Caco-2 (cell line): Measurements from ENCODE around the gene NKG7. TPM values are rescaled to one million over a fixed set of nuclear protein-coding genes. Genes with fewer than 3 reads are reported as not detected.

Experiments used
- BruUV-seq: library from RNA; stranded (reverse); fragments of 400-500 nt; replicated peaks from 2 replicates; lab custom pipeline; 2021; lab: Mats Ljungman, UMichigan
- CTCF ChIA-PET: fragments of 300-600 bp; sonication (Branson Sonifier 250); formaldehyde crosslinking; loops from one replicate; lab custom pipeline; 2022; ENCODE audit warnings: antibody characterized with exemption; lab: Charles Lee
- POLR2A ChIA-PET: fragments of 300-600 bp; sonication (Branson Sonifier 250); formaldehyde crosslinking; loops from one replicate; lab custom pipeline; 2022; ENCODE audit warnings: antibody characterized with exemption; lab: Charles Lee
- DNase-seq, 2 experiments: peaks; one replicate each; pipeline versions ENCODE4 v3.0.0 to v3.0.0-alpha.2; 2020 to 2022
- H3K27me3 ChIP-seq: replicated peaks from 2 replicates; pipeline ENCODE4 v1.6.0; 2011; ENCODE audit warnings: low read length; ENCODE audit not compliant: control insufficient read depth, insufficient read depth
- H3K36me3 ChIP-seq: 2 replicates; pipeline ENCODE4 v1.5.1; 2011; ENCODE audit warnings: low read length; ENCODE audit not compliant: control insufficient read depth, insufficient read depth
- H3K4me1 ChIP-seq: fragments of 250-450 bp; sonication (Bioruptor Pico); 2 replicates; pipeline ENCODE4 v1.5.1; 2020; ENCODE audit warnings: mild to moderate bottlenecking
- H3K4me3 ChIP-seq: 2 replicates; pipeline ENCODE4 v1.5.1; 2011; ENCODE audit warnings: low read depth, mild to moderate bottlenecking, control low read depth, low read length
- H3K9me3 ChIP-seq: fragments of 250-450 bp; sonication (Bioruptor Pico); 2 replicates; pipeline ENCODE4 v1.5.1; 2020; ENCODE audit warnings: mild to moderate bottlenecking, moderate library complexity
- H3K27ac Mint-ChIP-seq: one replicate; pipeline ENCODE4 v1.8.0; 2022; ENCODE audit warnings: mixed read lengths; ENCODE audit not compliant: unreplicated experiment
- H3K27me3 Mint-ChIP-seq: one replicate; pipeline ENCODE4 v1.8.0; 2022; ENCODE audit warnings: mixed read lengths; ENCODE audit not compliant: insufficient read depth, unreplicated experiment
- H3K36me3 Mint-ChIP-seq: one replicate; pipeline ENCODE4 v1.8.0; 2022; ENCODE audit warnings: mild to moderate bottlenecking, mixed read lengths; ENCODE audit not compliant: insufficient read depth, unreplicated experiment
- H3K4me1 Mint-ChIP-seq: one replicate; pipeline ENCODE4 v1.8.0; 2022; ENCODE audit warnings: low read depth, mixed read lengths; ENCODE audit not compliant: unreplicated experiment
- H3K4me3 Mint-ChIP-seq: one replicate; pipeline ENCODE4 v1.8.0; 2022; ENCODE audit warnings: mild to moderate bottlenecking, moderate library complexity, mixed read lengths; ENCODE audit not compliant: unreplicated experiment
- H3K9me3 Mint-ChIP-seq: one replicate; pipeline ENCODE4 v1.8.0; 2022; ENCODE audit warnings: mixed read lengths; ENCODE audit not compliant: unreplicated experiment
- CTCF ChIP-seq, 2 experiments: fragments of 200-600 bp in 1 of 2; IDR thresholded peaks; 1 replicate in 1 of 2; 2 replicates in 1 of 2; pipeline versions ENCODE4 v1.5.1 to v1.8.0; 2011 to 2022; ENCODE audit warnings: antibody characterized with exemption in 1 of 2, control low read depth in 1 of 2, inconsistent platforms in 1 of 2, low read depth in 1 of 2, low read length in 1 of 2, mild to moderate bottlenecking in 1 of 2, moderate library complexity in 1 of 2; ENCODE audit not compliant: insufficient read depth in 1 of 2, severe bottlenecking in 1 of 2, unreplicated experiment in 1 of 2
- intact Hi-C: fragments of 100-400 bp; cut with micrococcal nuclease; formaldehyde crosslinking; loops from one replicate; pipeline ENCODE4 v1.10.0; 2022; ENCODE audit not compliant: unreplicated experiment
- total RNA-seq: library from RNA; stranded (reverse); gene quantifications from 2 replicates; pipeline ENCODE4 v1.2.3, GENCODE V29; 2022

NKG7 gene
- total RNA-seq, 1 experiment from 2014 or later: not detected

GRCh38 chr19:51366389-51367254 is 5.8 kb downstream of the NKG7 start:
- Histone ChIP-seq H3K9me3 (no peaks in the 10 kb centered on the region), H3K36me3 (0 out of 2 replicates have a peak, but pooled peaks cover 1% of the 10 kb centered on the region), H3K4me1 (peaks cover 43% of the 10 kb centered on the region), H3K4me3 (peak overlapping the region; percentile 77), H3K27me3 (no peaks in the 10 kb centered on the region)
- Mint-ChIP-seq H3K27me3 (no peaks in the 10 kb centered on the region), H3K27ac (peak overlapping the region; percentile 100), H3K36me3 (peaks cover 36% of the 10 kb centered on the region), H3K9me3 (no peaks in the 10 kb centered on the region), H3K4me3 (peak overlapping the region; percentile 94), H3K4me1 (peaks cover 30% of the 10 kb centered on the region)
- ChIA-PET POLR2A (interaction anchor here (1.5 to 1.7 kb wide), 6 partner anchors 12 to 50 kb away, joined by 3 to 67 read pairs (median 30); no protein-coding TSS in a partner anchor), CTCF (interaction anchor here (1.5 to 1.6 kb wide), 3 partner anchors 27 to 41 kb away, joined by 4 to 30 read pairs (median 24); no protein-coding TSS in a partner anchor)
- intact Hi-C loops: loop anchor here (1.0 to 2.0 kb wide), 4 partner anchors 12 to 28 kb away; no protein-coding TSS in a partner anchor
- DNase-seq: peak; percentile 98 to 100
- BruUV-seq: TSS peak; percentile 38
- no peak for TF ChIP-seq CTCF (IDR thresholded peaks at IDR 0.05; ENCODE audit: insufficient read depth in 1 of 2, low read depth in 1 of 2, low read length in 1 of 2, severe bottlenecking in 1 of 2, unreplicated experiment in 1 of 2)

GRCh38 chr19:51365965-51366388 is 6.5 kb downstream of the NKG7 start, which contains the start of gene ETFB:
Gene ETFB (minus strand): TSS chr19:51366388. CDS start chr19:51366326, 62 bp downstream.
- Histone ChIP-seq H3K4me1 (peaks cover 47% of the 10 kb centered on the region), H3K36me3 (0 out of 2 replicates have a peak, but pooled peaks cover 1% of the 10 kb centered on the region), H3K4me3 (peak within 1 kb of the TSS; percentile 77), H3K27me3 (no peaks in the 10 kb centered on the region), H3K9me3 (no peaks in the 10 kb centered on the region)
- H3K9me3 Mint-ChIP-seq: no peaks in the 10 kb centered on the region
- TF ChIP-seq CTCF (IDR thresholded peaks at IDR 0.05; ENCODE audit: insufficient read depth in 1 of 2, low read depth in 1 of 2, low read length in 1 of 2, severe bottlenecking in 1 of 2, unreplicated experiment in 1 of 2): no peak
- ChIA-PET CTCF (interaction anchor here (0.5 to 1.6 kb wide), 3 partner anchors 11 to 291 kb away, joined by 4 to 24 read pairs (median 11); no protein-coding TSS in a partner anchor), POLR2A (interaction anchor here (0.5 to 1.7 kb wide), 7 partner anchors 8 to 229 kb away, joined by 3 to 52 read pairs (median 11); partner anchors contain the start of gene VSIG10L)
- intact Hi-C loops: loop anchor here (2.0 kb wide), 1 partner anchor 15 kb away; no protein-coding TSS in a partner anchor
- peaks cover 37% of the 10 kb centered on the region for H3K36me3 Mint-ChIP-seq
- BruUV-seq: TSS peak; percentile 81
- peaks cover 33% of the 10 kb centered on the region for H3K4me1 Mint-ChIP-seq
- peak within 1 kb of the TSS; percentile 100 for H3K27ac Mint-ChIP-seq
- DNase-seq: no peak
- no peaks in the 10 kb centered on the region for H3K27me3 Mint-ChIP-seq
- H3K4me3 Mint-ChIP-seq: peak within 1 kb of the TSS; percentile 94
